ENCODE results near the gene SUZ12. TPM values are rescaled to one million over a fixed set of nuclear protein-coding genes. Genes with fewer than 3 reads are reported as not detected.
"Not testable (repeated sequence)": the region's sequence is repeated elsewhere in the genome, so short reads cannot be mapped to it uniquely, and the experiment has no call there.

SUZ12 gene
- total RNA-seq, 6 donors from 2014 or later: 8.5 to 38.5 (median 18.7) TPM

DNA sequence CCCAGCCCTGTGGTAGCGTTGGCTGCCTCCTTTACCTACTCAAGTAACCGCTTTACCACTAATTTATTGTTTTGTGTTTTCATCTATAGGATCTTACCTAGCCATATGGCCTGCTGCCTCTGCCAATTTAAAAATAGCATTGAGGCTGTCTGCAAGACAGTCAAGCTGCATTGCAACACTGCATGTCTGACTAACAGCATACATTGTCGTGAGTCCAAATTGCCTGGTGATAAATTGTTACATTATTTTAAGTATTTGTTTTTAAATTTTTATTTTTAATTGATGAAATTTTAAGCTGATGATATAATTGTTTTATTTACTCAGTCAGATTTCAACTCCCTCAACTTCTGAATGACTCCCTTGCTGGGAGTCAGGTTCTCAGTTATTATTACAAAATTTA lies 108.8 kb downstream of the SUZ12 start:
- 82 to 85% methylated on average over 3 of the region's 3 CpGs for WGBS, 2 donors
- not testable (repeated sequence) for ATAC-seq (ENCODE audit: low FRiP score in 2 of 2); H3K4me1 ChIP-seq; H3K9me3 ChIP-seq; DNase-seq; H3K27me3 ChIP-seq; H3K4me3 ChIP-seq; H3K27ac ChIP-seq
- H3K36me3 ChIP-seq: peaks cover 0 to 27% (median 14%) of the 10 kb centered on the region in 4 donors

DNA sequence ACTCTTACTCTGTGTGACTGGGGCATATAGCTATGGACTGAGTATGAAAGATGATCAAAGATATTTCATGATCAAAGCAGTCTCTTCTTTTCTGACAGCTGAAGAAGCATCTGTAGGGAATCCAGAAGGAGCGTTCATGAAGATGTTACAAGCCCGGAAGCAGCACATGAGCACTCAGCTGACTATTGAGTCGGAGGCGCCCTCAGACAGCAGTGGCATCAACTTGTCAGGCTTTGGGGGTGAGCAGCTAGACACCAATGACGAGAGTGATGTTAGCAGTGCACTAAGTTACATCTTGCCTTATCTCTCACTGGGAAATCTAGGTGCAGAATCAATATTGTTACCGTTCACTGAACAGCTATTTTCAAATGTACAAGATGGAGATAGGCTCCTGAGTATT lies 110.9 kb downstream of the SUZ12 start:
- 94 to 99% methylated on average over 6 of the region's 6 CpGs for WGBS, 2 donors

More for the DNA sequence above, 110.9 kb downstream of the SUZ12 start:
- not testable (repeated sequence) for H3K4me1 ChIP-seq; H3K4me3 ChIP-seq; H3K9me3 ChIP-seq; H3K27ac ChIP-seq; H3K27me3 ChIP-seq; ATAC-seq (ENCODE audit: low FRiP score in 2 of 2); DNase-seq
- peaks cover 0 to 19% (median 6%) of the 10 kb centered on the region in 4 donors for H3K36me3 ChIP-seq

Small RNA genes within 50 kb of the gene (small RNA-seq; reads per million reads assigned to genes)
- gene AC090616.4: 0 reads per million in 4 donors
- 0 reads per million in 4 donors for gene RNA5SP437

Other genes starting within 250 kb of the SUZ12 start
- 10 to 100 TPM; 13.6 to 84.8 (median 44.1) TPM for gene COPRS, start 77.8 kb upstream of the SUZ12 start, total RNA-seq
- gene UTP6, start 35.3 kb upstream of the SUZ12 start, total RNA-seq: 10 to 100 TPM; 19.9 to 63.9 (median 40.5) TPM
- 10 to 100 TPM; 13.7 to 77.5 (median 23.4) TPM for gene LRRC37B, start 70.4 kb downstream of the SUZ12 start, total RNA-seq
- gene RHOT1, start 205.5 kb downstream of the SUZ12 start, total RNA-seq: 100 to 1,000 TPM in 1 of 6 donors, 10 to 100 TPM in 5; 37.2 to 110 (median 52.2) TPM